Activated naive CD4-positive, alpha-beta T cell treated with anti-CD3 and anti-CD28 coated beads, Interleukin-2, amount 50 U/mL, for 16 hours (primary cell): ENCODE measurements around the gene TMEM270.
"Not testable (repeated sequence)": the region's sequence is repeated elsewhere in the genome, so short reads cannot be mapped to it uniquely, and the experiment has no call there.

ENCODE experiments used
- DNase-seq: peaks from one replicate; pipeline ENCODE4 v3.0.0-alpha.2; 2020

TMEM270 gene

GRCh38 chr7:73864981-73865711, 4.2 kb downstream of the TMEM270 start:
- no peak for DNase-seq

- DNase-seq = no peak
Observed at GRCh38 chr7:73865738-73866445, 4.9 kb downstream of the TMEM270 start.

- DNase-seq = no peak
Observed at GRCh38 chr7:73866446-73866767, 5.4 kb downstream of the TMEM270 start.

- no peak for DNase-seq
Observed at GRCh38 chr7:73869011-73869798, 8.2 kb downstream of the TMEM270 start.

- DNase-seq = no peak
Observed at GRCh38 chr7:73870041-73870492, 9.1 kb downstream of the TMEM270 start.

GRCh38 chr7:73871163-73872011, 10.4 kb downstream of the TMEM270 start:
- no peak for DNase-seq

- no peak for DNase-seq
Observed at GRCh38 chr7:73872056-73872908, 11.3 kb downstream of the TMEM270 start.

- no peak for DNase-seq
Observed at GRCh38 chr7:73876361-73876760, 15.4 kb downstream of the TMEM270 start.

- no peak for DNase-seq
Observed at GRCh38 chr7:73876973-73877372, 16.0 kb downstream of the TMEM270 start.

- DNase-seq = no peak
Observed at GRCh38 chr7:73879977-73880681, 19.2 kb downstream of the TMEM270 start.

GRCh38 chr7:73880755-73881328, 19.9 kb downstream of the TMEM270 start:
- DNase-seq = no peak

- DNase-seq = no peak
Observed at GRCh38 chr7:73881352-73882046, 20.5 kb downstream of the TMEM270 start.

GRCh38 chr7:73882047-73882402, 21.1 kb downstream of the TMEM270 start:
- DNase-seq = no peak

GRCh38 chr7:73884867-73885422, 24.0 kb downstream of the TMEM270 start:
- DNase-seq = not testable (repeated sequence)

- DNase-seq = no peak
Observed at GRCh38 chr7:73885433-73885974, 24.5 kb downstream of the TMEM270 start.

- DNase-seq = no peak
Observed at GRCh38 chr7:73885975-73886798, 25.2 kb downstream of the TMEM270 start.

GRCh38 chr7:73887762-73888161, 26.8 kb downstream of the TMEM270 start:
- DNase-seq = no peak

- no peak for DNase-seq
Observed at GRCh38 chr7:73888959-73889358, 28.0 kb downstream of the TMEM270 start.
